DMS153 treated with DMSO at 0.1 percent for 48 hours (cell line): ENCODE measurements around the gene POFUT2.

ENCODE experiments used
- DNase-seq: peaks from one replicate; lab custom pipeline; 2025; ENCODE audit not compliant: unreplicated experiment; lab: John Stamatoyannopoulos, UW

POFUT2 gene

DNA sequence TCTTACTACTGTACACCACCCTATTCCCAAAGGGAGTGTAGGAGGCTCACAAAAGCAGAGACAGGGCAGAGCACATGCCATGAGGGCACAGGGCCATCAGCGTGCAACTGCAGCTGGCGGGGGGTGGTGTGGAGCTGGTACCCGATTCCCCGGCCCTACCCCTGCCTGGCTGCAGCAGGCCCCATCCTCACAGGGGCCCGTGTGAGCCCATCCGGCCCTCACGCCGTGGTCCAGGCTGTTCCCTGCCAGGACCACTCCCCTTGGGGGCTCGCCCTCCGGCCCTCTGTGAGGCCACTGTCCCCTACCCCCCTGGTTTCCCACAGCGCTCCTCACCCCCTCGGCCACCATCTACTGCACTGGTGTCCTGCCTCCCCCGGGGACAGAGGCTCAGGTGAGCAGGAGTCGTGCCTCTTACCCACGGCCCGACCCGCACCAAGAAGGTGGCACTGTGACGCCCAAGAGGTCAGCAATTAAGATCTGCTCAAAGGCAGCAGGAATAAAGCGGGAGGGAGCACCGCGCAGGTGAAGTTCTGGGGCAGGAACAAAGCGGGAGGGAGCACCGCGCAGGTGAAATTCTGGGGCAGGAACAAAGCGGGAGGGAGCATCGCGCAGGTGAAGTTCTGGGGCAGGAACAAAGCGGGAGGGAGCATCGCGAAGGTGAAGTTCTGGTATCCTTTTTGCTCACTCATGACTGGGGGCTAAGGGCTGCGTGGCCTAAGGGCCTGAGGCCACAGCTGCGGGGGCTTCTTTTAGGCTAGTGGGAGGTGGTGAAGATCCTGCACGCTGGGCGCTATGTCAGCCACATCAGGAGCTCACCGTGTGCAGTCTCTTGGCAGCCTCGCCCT, 3.9 kb downstream of the POFUT2 start:
- no peak for DNase-seq

GRCh38 chr21:45283035-45283610, 4.6 kb downstream of the POFUT2 start:
- DNase-seq = no peak

GRCh38 chr21:45282283-45283034, 5.2 kb downstream of the POFUT2 start:
- DNase-seq = no peak

DNA sequence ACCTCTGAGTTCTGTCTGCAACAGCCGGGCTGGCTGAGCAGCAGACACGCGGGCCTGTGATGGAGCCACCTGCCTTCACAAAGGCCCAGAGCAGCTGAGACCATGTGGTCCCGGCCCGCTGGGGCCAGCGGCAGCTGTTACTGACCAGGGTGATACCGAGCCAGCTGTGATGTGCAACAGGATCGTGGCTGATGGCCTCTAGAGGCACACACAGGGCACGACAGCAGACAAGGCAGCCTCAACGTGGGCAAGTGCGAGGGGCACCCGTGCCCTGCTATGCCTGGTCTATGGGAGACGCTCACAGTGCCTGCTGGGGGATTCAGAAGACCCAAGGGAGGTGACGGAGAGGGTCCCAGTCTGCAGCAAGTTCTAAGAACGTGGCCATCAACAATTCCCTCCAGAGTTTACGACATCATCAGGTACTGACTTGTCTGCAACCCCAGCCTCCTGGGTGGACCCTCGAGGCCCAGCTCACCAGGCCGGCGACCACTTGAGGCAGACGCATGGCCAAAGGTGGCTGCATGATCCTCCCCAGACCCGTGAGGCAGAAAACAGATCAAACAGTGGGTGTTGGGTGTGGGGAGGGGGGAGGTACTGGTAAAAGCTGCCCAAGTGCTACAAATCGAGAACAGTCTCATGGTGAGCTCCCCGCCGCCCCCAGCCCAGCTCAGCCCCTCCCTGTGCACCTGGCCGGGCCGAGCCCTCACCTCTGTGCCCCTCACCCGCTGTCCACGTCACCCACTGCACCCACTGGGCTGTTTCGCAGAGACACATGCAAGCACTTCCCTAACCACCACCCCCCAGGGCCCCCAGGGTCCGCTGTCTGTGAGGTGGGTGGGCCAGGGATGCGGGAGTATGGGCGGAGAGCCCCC, 6.0 kb downstream of the POFUT2 start:
- DNase-seq = no peak

- no peak for DNase-seq
These were observed 6.7 kb downstream of the POFUT2 start for GRCh38 chr21:45280969-45281368.

- DNase-seq = no peak
These were observed 7.4 kb downstream of the POFUT2 start for GRCh38 chr21:45280178-45280821.

DNA sequence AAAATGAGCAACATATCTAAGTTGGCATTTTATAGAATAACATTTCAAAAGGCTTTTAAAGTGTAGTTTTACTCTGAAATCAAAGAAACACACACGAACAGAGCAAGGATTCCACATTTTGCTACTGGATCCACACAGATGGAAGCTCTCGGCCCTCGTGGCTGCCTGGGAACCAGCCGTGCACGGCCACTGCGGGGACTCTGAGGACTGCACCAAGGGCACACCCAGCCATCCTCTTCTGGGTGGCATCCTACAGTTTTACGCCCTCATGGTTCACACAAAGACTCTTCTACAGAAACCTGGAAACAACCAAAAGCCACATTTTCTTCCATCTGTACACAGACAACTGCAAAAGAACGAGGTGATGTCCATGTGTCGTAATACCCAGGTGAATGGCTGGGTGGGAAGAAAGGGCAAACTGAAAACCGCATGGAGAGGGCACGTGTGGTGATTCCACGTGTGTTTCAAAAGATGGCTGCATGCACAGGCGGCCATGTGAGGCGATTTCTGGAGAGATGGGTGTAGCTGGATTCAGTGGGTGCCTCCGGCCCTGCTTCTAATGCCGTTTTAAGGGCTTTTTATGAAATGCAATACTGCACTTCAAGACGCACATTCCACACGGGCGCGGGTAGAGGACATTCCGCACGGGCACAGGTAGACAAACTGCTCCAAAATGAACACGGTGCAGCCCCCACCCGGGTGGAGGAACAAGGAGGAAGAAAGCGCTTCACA, 8.1 kb downstream of the POFUT2 start:
- DNase-seq = no peak

DNA sequence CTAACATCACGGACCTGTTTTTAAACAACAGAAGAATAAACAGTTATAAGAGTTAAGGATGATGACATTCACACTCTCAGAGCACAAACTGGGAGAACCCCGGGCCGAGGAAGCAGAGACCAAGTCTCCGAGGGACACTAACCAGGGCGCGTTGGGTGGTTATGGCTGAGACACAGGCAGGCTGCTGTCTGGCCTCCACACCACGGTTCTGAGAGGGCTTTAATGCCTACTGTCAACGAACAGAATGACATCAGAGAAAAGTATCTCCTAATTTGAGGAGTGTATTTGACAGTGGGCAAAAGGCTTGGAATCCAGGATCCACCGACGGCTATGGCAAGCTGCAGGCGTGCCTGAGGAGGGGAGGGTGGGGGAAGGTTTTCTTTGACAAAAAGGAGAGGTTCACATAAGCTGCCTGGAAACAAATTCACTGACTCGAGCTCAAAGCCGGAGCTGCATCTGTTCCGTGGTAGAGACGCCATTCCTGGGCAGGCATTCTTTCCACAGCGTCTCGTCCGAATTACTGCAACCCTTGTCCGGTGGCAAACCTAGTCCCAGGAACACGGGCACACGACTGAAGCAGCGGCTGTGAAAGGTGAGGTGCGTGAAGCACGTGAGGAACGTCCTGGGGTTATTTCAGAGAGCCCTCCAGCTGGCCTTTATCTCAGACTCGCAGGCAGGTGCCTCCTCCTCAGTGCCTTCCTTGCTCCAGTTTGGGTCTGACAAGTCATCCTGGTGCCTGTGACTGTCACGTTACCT, 9.4 kb downstream of the POFUT2 start:
- no peak for DNase-seq

DNA sequence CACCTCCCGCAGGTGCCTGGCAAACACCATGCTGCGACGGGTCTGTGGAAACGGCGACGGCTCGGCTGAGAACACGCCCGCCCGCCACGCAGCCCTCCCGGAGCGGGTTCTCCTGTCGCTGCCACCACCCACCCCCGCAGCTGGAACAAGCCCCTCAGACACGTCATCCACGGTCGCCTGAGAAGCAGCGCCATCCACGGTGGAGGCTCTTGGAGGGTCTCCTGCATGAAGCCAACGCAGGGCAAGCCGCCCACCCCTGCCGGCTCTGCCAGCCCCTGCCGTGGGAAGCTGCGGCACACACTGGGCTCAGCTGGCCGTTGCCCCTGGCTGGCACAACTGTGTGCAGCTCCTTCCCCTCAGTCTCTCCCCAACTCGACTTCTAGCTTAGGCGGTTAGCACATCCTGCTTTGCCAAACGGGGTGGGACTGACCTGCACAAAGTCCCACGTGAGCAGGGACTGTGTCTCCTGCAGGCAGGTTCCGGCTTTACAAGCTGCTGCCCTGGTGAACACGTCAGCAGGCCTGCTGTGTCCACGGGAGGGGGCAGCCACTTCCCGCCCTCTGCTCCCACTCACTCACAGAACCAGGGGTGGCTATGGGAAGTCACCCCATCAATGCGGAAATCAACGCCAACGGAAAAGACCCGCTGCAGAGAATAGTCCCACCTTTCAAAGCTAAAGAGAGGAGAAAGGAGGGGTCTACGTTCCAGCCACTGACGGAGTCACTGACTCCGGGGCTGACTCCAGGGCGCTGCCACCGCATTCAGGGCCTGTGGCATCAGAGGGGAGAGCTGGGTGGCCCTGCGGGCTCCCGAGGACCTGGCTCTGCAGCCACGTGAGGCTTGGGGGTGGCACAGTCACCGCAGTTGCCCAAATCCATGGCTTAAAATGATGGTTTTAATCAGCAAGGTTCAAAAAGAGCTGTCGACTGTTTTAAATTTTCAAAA, 10.3 kb downstream of the POFUT2 start:
- DNase-seq = no peak

DNA sequence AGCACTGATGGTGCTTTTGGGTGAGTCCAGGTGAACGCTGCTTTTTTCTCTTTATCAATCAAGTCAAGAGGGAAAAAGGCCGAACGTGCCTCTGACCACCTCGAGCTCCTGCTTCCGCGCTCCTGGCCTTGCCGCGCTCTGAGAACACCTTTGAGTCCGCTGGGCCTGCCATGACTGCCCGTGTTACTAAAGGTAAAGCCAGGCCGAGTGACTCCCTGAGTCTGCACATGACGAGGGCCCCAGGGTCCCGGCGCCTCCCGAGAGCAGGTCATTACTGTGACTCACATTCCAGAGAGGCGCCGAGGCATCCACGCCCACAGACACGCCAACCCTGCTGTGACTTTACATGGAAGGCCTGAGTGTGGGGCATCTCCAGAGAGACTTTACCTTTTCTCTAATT, 11.1 kb downstream of the POFUT2 start:
- DNase-seq = no peak

- no peak for DNase-seq
These were observed 17.3 kb downstream of the POFUT2 start for GRCh38 chr21:45270306-45270821.

DNA sequence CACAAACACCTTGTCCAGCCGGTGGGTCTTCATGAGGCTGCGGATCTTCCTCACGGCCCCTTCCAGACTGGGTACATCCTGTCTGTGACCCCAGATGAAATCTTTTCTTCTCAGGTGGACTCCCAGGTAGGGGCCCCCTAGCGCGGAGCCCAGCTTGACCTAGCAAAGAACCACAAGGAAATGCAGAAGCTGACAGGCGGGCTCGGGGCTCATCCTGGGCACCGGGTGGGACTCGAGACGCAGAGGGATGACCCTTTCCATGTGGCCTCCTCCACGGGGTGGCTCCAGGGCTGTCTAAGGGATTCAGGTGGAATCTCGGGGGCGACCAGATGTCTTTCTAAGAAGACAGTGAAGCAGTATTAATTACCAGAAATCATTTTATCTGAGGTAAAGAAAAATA, 17.8 kb downstream of the POFUT2 start:
- DNase-seq = no peak

GRCh38 chr21:45267390-45267760, 20.3 kb downstream of the POFUT2 start:
- no peak for DNase-seq

DNA sequence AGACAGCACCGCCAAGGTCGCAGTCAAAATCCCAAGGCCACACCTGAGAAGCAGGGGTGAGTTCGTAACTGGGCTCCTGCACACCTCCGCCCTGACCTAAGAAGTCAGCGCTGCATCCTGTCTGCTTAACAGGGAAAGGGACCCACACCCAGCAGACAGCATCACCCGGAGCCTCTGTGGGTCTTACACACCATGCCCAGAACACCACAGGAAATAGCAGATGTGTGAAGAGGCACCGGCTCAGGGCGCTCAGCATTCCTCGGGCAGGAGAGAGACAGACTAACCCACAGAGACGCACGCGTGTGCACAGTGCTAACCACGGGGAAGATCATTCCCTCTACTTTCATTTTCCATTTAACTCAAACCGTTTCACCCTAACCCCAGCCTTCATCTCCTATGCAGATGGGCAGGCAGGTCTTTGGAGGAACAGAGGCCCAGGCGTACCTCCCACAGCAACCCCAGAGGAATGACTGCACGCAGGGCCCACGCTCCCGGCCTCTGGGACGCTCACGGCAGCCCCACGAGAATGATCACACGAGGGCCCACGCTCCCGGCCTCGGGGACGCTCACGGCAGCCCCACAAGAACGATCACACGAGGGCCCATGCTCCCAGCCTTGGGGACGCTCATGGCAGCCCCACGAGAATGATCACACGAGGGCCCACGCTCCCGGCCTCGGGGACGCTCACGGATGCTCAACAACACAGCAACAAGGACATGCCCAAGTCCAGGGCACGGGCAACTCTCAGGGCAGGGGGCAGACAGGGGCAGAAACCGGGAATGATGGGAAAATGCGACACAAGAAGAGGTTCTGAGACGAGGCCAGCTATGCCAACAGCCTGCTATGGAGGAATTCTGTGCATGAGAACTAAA, 20.9 kb downstream of the POFUT2 start:
- DNase-seq = no peak

- no peak for DNase-seq
These were observed 21.8 kb downstream of the POFUT2 start for GRCh38 chr21:45265721-45266517.

GRCh38 chr21:45264912-45265515, 22.7 kb downstream of the POFUT2 start:
- no peak for DNase-seq
